ENCODE results near the gene CLNK.

- TF ChIP-seq CTCF (IDR thresholded peaks at IDR 0.05; ENCODE audit: low read depth, low read length) (no peak), EZH2phosphoT487 (IDR thresholded peaks at IDR 0.05; ENCODE audit: low read depth) (no peak)
Measured at GRCh38 chr4:10704430-10704810, 19.9 kb upstream of the CLNK start.

Data from OCI-LY3 (cell line).